ENCODE data around the gene RHBDL3. TPM values are rescaled to one million over a fixed set of nuclear protein-coding genes. Genes with fewer than 3 reads are reported as not detected.

RHBDL3 gene
- total RNA-seq, 1 experiment from 2014 or later: 12.5 TPM

DNA sequence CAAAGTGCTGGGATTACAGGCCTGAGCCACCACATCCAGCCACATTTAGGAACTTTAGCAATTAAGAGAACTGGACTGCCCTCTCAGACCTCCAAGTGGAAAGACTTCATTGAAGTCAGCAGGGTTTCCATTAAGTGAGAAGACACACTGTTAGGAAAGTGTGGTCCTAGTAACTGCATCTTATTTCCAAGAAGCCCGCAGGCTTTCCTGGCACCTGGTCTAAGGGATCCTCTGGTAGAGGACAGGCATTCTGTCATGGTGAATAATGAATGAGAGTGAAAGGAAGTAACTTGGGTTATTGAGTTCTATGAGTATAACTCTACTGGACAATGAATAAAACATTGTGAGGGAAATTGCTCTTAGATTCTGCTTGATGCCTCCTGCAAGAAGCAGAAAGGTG lies 62.3 kb downstream of the RHBDL3 start:
- peaks cover 0 to 10% (median 6%) of the 10 kb centered on the region in 3 experiments; a peak in 4 of 7 replicates for H3K36me3 Mint-ChIP-seq (ENCODE audit: insufficient read depth in 1 of 3, low read depth in 3 of 3)
- Histone ChIP-seq H3K23me2 (ENCODE audit: insufficient read length, low read depth, low read length, poor library complexity, severe bottlenecking) (no peaks in the 10 kb centered on the region), H4K20me1 (ENCODE audit: control insufficient read depth, insufficient read depth, insufficient read length) (no peaks in the 10 kb centered on the region), H3K27ac (ENCODE audit: insufficient read length, low read depth, low read length) (no peak overlapping the region), H4K5ac (ENCODE audit: insufficient read length, low read depth, low read length) (no peak overlapping the region), H3K79me2 (ENCODE audit: insufficient read depth, low read length) (no peaks in the 10 kb centered on the region), H3T11ph (ENCODE audit: low read length) (no peak overlapping the region), H3K4me1 (ENCODE audit: insufficient read depth, low read length) (no peaks in the 10 kb centered on the region; the same call in 1 of the 2 replicates), H3K79me1 (ENCODE audit: insufficient read depth, low read depth, low read length, poor library complexity, severe bottlenecking) (no peaks in the 10 kb centered on the region), H4K8ac (replicated peaks; ENCODE audit: insufficient read length, low read depth, low read length) (no peak overlapping the region), H3K4ac (ENCODE audit: low read depth, low read length) (no peak overlapping the region), H2BK15ac (ENCODE audit: low read depth, low read length) (no peak overlapping the region), H3K14ac (ENCODE audit: insufficient read depth, low read length) (no peak overlapping the region), H3K23ac (ENCODE audit: insufficient read length, low read depth, low read length) (no peak overlapping the region), H2BK20ac (ENCODE audit: low read depth, low read length, poor library complexity, severe bottlenecking) (no peak overlapping the region), H3K9ac (ENCODE audit: extremely low read depth, insufficient read length, low read length) (no peak overlapping the region), H3K4me2 (ENCODE audit: insufficient read depth, insufficient read length, low read length) (no peak overlapping the region), H4K91ac (ENCODE audit: insufficient read length, low read depth, low read length) (no peak overlapping the region), H3K18ac (ENCODE audit: insufficient read length, low read depth, low read length) (no peak overlapping the region), H2BK5ac (ENCODE audit: insufficient read length, low read length) (no peak overlapping the region), H2AFZ (ENCODE audit: low read length) (no peak overlapping the region), H3K27me3 (ENCODE audit: insufficient read depth, low read length) (no peaks in the 10 kb centered on the region), H3K56ac (ENCODE audit: insufficient read length, low read depth, low read length) (no peak overlapping the region), H2BK12ac (ENCODE audit: insufficient read length, low read depth, low read length) (no peak overlapping the region), H3K9me3 (ENCODE audit: control insufficient read depth, low read depth, low read length) (no peaks in the 10 kb centered on the region), H2BK120ac (ENCODE audit: low read depth, low read length, poor library complexity, severe bottlenecking) (no peak overlapping the region), H2AK5ac (ENCODE audit: insufficient read length, low read length) (no peak overlapping the region)
- TF ChIP-seq, protein P1, sequence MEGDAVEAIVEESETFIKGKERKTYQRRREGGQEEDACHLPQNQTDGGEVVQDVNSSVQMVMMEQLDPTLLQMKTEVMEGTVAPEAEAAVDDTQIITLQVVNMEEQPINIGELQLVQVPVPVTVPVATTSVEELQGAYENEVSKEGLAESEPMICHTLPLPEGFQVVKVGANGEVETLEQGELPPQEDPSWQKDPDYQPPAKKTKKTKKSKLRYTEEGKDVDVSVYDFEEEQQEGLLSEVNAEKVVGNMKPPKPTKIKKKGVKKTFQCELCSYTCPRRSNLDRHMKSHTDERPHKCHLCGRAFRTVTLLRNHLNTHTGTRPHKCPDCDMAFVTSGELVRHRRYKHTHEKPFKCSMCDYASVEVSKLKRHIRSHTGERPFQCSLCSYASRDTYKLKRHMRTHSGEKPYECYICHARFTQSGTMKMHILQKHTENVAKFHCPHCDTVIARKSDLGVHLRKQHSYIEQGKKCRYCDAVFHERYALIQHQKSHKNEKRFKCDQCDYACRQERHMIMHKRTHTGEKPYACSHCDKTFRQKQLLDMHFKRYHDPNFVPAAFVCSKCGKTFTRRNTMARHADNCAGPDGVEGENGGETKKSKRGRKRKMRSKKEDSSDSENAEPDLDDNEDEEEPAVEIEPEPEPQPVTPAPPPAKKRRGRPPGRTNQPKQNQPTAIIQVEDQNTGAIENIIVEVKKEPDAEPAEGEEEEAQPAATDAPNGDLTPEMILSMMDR (conservative IDR thresholded peaks at IDR 0.05): no peak
- H3K27me3 Mint-ChIP-seq (ENCODE audit: low read depth): no peaks in the 10 kb centered on the region
- WGBS (ENCODE audit: extremely low coverage, insufficient read length, low lambda C conversion rate): no CpG with 5 or more reads among the region's 1 CpG
- H3K4me3 Mint-ChIP-seq: no peak overlapping the region
- H3K27ac Mint-ChIP-seq: no peak overlapping the region; a peak in 1 of 7 replicates
- no peak for DNase-seq
- H3K4me1 Mint-ChIP-seq: peaks cover 18 to 19% of the 10 kb centered on the region in 2 experiments
- H3K9me3 Mint-ChIP-seq: no peaks in the 10 kb centered on the region
